Glomerular visceral epithelial cell (primary cell): ENCODE data around the gene GRK5.
"Not testable (repeated sequence)": the region's sequence is repeated elsewhere in the genome, so short reads cannot be mapped to it uniquely, and the experiment has no call there.

Experiments used
- DNase-seq: peaks from one replicate; pipeline ENCODE4 v3.0.0-alpha.2; 2016; ENCODE audit errors: extremely low spot score

Gene GRK5

DNA sequence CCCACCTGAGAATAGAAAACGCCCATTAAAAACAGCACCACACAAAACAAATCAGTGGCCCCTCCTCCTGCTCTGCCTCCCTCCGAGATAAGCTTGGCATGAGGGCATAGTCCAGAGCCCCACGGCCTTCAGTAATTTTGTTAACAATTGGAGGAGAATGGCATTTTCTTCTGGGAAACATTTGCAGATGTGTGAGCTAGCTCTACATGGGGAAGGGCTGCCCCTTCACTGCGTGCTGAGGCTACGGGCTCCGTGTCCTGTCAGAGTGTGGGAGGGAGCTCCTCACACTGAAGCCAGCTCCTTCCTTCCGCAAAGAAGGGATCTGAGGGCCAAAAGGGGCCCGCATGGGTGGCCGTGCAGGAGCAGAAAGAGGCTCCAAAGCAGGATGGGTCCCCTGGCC lies 15.2 kb downstream of the GRK5 start:
- no peak for DNase-seq

DNA sequence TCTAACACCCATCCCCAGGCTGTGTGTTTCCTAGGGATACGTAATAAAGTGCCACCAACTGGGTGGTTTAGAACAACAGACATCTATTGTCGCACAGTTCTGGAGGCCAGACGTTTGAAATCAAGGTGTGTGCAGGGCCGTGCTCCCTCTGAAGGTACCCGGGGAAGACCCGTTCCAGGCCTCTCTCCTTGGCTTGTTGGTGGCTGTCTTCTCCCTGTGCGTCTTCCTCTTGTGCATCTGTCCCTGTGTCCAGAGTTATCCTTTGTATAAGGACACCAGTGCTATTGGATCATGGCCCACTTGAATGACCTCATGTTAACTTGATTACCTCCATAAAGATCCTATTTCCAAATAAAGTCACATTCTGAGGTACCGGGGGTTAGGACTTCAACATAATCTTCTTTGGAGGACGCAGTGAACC lies 15.6 kb downstream of the GRK5 start:
- no peak for DNase-seq

DNA sequence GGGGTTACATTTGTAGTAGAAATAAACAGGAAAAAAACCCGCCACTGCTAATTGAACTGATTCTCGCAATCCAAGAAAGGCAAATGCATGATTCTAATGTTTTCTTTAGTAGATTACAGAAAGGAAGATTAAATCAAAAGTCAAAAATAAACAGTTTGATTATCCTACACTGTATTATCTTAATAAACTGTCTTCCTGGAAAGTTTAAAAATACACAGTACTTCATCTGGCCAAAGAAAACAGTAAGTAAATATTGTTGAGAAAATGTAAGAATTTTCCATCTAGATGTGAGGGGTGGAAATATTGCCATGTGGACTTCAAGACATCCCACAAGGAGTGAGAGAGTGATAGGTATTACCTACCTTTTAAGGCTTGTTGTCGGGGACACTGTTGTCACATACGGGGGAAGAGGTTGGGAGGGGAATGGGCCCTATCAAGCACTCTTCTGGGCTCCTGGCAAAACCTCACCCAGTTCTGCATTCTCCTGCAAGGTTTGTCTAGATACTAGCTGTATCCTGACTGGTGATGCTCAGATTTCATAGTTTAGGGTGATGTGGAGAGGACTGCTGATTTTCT lies 17.8 kb downstream of the GRK5 start:
- DNase-seq: no peak

DNA sequence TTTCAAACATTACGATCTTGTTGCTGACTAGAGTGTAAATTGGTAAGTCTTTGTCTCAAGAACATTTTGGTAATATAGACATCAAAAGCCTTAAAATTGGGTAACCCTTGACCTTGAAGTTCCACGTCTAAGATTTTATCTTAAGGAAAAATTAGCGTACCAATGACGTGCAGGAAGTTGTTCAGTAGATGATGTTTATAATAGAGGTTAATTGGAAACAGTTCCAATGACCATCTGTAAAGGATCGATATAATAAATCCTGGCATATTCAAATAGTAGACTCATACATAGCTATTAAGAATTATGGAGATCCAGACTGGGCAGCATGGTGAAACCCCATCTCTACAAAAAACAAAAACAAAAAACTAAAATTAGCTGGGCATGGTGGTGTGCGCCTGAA lies 20.5 kb downstream of the GRK5 start:
- DNase-seq: no peak

DNA sequence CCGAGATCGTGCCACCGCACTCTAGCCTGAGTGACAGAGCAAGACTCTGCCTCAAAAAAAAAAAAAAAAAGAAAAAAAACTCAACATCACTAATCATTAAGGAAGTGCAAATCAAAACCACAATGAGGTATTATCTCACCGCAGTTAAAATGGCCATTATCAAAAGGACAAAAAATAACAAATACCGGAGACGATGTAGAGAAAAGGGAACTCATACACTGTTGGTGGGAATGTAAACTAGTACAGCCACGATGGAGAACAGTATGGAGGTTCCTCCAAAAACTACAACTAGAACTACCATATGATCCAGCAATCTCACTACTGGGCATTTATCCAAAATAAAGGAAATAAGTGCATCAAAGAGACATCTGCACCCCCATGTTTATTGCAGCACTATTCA lies 24.3 kb downstream of the GRK5 start:
- DNase-seq: no peak

DNA sequence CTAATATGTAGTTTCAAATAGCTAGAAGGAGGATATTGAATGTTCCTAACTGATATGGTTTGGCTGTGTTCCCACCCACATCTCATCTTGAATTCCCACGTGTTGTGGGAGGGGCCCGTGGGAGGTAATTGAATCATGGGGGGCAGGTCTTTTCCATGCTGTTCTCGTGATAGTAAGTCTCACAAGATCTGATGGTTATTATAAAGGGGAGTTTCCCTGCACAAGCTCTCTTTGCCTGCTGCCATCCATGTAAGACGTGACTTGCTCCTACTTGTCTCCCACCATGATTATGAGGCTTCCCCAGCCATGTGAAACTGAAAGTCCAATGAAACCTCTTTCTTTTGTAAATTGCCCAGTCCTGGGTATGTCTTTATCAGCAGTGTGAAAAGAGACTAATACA lies 25.1 kb downstream of the GRK5 start:
- not testable (repeated sequence) for DNase-seq

DNA sequence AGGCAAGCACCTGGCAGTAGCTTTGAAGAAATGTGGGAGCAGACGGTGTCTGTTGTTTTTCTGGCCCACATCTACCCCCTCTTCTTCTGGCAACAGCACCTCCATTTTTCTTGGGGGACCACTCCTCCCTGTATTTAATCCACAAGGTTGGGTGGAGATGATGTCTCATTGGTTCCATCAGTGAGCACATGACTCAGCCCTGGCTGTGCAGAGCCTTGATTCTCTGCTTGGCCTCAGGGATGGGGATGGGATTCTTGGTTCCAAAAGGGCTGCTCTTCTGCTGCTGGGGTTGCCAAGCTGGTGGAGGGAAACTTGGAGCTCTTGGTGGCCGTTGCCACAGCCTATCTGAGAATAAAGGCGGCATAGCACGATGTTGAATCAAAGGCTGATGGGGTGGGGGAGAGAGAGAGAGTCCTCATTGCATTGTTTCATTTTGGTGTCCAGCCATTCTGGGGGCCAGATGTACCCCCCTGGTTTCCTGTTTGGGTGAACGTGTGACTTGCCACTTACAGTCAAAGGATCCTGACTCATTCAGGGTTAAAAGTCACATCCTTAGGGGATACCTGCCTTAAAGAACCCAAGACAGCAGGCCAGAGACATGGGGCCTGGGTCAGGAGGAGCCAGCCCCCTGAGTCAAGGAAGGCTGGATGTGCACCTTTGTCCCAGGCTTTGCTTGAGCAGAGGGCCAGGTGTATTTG lies 25.9 kb downstream of the GRK5 start:
- no peak for DNase-seq

DNA sequence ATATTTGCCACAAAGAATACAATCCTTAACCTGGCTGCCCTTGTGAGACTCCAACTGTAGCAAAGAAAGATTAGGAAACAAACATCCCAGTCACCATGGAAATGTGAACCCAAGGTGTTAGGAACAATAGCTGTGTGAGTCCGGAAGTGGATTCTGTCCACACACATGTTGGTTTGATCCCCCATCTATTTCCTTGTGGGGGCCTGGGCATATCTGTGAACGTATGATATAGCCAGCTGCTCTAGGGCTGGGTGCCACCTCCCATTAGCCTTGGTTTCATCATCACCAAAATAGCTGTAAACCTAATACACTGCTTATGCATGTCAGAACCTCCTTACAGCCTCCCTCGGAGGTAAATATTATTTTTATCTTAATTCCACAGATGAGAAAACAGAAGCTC lies 26.4 kb downstream of the GRK5 start:
- no peak for DNase-seq

DNA sequence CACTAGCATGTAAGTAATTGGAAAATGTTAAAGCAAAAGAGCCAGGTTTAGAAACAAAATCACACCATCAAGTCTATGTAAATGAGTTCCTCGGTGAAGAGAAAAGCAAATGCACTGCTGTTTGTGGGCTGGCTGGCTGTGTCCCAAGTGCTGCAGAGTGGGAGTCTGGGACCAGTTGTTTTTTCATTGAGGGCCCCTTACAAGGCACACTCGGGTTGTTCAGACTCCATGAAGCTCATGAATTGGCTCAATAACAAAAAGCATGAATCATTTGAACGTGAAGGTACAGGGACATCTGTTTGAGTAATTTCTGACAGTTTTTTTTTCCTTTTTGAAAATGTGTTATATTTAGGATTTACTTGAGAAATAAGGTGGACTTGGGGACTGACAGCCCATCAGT lies 28.0 kb downstream of the GRK5 start:
- DNase-seq: peak; percentile 6

DNA sequence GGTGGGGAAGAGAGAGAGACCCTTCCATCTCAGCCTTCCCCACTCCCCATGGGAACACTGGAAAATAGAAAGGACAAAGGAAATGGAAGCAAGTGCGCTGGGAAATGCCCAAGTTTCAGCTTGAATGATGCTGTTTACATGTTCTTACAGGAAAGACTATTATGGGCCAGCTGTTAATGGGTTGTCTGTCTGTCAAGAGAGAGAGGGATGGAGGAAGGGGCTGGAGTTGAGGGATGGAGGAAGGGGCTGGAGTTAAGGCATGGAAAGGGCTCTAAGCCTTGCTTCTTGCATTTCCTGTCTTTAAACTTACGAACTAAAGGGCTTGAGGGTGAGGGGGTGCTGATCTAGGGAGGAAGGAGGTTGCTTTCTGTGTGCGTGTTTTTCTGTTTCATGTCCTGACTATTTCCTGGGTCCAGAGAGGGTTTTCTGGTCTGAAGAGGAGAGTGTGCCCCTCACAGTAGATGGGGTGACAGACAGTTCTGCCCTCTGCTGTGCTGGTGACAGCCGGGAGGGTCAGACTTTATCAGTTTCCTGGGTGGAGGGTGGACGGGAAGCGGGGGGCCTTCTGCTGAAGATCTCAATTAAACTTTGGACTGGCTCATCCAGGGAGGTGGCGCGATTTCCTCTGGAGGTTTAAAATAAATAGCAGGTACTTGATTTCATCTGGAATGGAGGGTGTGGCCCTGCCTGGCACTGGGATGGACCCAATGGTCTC lies 30.5 kb downstream of the GRK5 start:
- no peak for DNase-seq

DNA sequence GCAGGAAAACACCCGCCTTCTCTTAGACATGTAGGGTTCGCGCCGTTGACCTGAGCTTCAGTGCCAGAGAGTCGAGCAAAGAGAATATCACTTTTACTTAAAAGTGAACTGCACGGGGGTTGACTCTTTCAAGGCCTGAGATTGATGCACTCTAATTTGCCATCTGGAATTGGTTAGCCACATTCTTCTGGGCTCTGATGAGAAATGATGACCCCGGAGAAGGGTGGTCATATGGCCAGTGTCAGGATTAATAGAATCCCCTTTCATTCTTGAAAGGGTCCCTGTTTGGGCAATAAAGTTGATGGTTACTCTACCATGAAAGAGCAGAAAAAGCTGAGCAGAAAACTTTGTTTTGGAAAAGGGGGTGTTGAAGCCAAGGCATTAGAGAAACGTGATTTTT lies 31.2 kb downstream of the GRK5 start:
- DNase-seq: no peak

DNA sequence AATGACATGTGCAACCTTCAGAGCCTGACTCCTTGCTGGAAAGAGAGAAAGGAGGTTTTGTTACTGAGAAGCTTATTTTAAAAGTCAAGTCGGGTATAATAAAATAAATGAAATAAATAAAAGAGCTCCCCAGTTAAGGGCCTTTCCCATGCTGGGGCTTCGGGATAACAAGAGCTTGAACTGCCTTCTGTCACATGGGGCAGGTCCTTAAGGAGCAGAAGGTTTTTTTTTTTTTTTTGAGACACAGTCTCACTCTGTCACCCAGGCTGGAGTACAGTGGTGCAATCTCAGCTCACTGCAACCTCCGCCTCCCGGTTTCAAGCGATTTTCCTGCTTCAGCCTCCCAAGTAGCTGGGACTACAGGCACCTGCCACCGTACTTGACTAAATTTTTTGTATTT lies 31.6 kb downstream of the GRK5 start:
- not testable (repeated sequence) for DNase-seq

DNA sequence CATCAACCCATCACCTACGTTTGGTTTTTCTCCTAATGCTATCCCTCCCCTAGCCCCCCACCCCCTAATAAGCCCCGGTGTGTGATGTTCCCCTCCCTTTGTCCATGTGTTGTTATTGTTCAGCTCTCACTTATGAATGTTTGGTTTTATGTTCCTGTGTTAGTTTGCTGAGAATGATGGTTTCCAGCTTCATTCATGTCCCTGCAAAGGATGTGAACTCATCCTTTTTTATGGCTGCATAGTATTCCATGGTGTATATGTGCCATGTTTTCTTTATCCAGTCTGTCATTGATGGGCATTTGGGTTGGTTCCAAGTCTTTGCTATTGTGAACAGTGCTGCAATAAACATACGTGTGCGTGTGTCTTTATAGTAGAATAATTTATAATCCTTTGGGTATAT lies 32.3 kb downstream of the GRK5 start:
- not testable (repeated sequence) for DNase-seq

DNA sequence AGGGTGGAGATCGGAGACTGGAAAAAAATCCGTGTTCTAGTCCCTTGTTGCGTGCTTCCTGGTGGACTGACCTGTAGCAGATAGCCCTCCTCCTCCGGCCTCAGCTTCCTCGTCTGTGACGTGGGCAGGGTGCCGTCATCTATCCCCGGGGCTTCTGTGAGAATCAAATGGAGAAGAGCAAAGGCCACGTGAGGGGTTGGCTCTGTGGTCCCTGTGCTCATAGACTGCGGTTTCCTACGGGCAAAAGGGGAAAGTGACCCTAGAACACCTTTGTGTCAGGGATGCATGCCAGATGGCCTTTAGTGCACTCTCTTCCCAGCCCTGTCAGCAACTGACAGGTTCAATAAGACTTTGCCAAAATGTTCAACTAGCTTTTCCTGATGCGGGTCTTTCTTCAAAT lies 33.7 kb downstream of the GRK5 start:
- DNase-seq: no peak

DNA sequence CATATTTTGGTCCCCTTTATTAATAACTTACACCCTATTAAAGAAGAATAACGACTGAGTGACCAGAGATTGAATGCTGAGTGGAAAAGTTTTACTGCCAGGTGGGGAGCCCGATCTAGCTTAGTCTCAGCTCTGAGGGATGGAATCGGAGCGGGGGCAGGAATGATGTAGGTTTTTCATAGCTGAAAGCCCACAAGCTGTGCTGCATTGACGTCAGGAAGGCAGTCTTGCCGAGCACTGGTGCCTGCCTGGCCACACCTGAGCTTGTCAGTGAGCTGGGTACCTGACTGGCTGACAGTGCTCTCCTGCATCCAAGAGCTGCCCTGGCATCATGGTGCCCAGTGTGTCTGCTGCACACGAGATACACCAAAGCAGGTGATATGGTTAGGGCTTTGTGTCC lies 34.8 kb downstream of the GRK5 start:
- no peak for DNase-seq

DNA sequence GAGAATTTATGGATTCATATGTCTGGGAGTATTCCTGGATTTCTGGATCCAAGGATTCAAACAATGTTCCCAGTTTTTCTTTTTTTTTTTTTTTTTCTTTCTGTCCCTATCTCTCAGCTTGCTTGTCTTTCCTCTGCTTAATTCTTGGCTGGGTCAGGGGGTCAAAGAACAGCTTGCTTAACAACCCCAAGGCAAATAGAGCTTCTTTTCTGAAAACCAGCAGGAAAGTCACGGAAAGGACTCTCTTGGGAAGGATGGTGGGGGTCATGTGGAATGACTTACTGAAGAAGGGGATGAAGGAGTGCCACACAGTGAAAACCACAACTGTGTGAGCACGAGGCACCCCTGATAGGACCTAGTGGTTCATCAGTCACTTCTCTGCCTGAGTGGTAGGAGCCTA lies 36.1 kb downstream of the GRK5 start:
- no peak for DNase-seq

DNA sequence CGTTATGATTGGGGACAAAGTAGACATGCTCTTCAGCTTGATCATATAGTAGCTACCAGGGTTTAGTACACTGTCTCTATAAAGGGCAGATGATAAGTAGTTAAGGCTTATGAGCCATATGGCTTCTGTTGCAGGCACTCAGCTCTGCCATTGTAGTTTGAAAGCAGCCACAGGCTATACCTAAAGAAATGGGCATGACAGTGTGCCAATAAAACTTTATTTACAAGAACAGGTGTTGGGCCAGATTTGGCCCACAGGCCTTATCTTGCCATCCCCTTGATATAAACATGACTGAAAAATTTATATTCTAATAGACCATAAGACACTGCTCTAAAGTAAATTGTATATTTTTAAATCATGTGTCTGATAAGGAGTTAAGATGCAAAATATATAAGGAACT lies 36.6 kb downstream of the GRK5 start:
- DNase-seq: no peak

DNA sequence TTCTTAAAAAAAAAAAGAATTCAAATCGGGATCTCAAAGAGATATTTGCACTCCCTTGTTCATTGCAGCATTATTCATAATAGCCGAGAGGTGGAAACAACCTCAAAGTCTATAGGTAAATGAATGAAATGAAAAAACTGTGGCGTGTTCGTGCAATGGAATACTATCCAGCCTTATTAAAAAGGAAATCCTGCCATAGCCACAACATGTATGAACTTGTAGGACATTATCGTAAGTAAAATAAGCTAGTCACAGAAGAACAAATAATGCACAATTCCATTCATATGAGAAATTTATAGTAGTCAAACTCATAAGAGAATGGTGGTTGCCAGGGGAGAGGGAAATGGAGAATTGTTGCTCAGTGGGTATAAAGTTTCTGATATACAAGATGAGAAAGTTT lies 37.9 kb downstream of the GRK5 start:
- DNase-seq: no peak

DNA sequence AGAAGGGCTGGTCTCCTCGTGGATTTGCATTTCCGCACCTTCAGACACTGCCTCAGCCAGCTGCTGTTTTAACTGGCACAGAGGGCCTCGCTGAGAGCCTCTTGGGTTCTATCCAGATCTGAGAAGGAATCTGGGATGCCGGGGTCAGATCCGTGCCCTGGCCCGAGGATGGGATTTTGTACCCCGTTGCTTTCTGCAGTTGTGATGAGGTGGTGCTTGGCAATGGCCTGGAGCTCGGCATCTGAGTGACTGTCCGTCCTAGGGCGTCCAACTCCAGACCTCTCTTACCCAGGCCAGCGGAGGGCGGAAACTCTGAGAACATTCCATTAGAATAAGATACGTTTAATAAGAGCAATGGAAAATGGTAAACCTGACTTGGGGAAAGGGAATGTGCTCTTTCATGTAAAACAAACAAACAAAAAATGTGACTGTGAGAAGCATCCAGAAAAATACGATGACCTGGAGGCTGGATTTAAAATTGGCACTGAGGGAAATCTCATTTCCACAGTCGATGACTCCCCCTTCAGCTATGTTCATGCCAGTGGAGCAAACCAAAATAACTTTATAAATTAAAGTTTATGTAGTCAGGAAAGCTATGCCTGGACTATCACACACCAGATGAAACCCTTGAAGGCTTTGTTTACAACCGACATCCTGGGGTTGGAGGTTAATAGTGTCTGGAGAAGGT lies 39.6 kb downstream of the GRK5 start:
- DNase-seq: no peak

DNA sequence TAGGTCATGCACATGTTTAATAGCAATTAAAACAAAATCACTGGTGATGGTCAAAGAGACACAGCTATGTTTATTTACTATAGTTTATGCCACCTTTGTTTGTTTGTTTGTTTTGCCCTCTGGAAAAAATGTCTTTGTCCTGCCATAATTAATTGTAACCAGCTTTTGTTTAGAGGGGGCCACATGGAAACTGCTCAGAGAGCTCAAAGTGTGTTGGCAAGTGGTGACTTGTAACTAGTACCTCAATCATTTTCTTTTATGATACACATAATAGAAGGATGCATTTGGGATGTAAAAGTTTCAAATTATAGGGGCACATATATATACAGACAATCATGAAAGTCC lies 40.2 kb downstream of the GRK5 start:
- DNase-seq: no peak

DNA sequence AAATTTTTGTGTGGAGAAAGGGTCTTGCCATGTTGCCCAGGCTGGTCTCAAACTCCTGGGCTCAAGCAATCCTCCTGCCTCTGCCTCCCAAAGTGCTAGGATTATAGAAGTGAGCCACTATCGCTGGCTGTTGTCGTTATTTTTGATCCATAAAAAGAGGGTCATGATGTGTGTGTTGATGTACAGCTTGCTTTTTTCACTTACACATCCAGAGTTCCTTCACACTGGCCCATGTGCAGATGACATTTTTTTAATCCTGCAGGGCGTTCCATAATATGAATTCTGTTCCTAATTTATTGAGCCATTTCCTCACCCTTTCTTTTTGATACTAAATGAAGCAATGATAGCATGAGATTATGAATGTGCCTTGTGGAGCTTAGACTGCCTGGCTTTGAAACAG lies 40.8 kb downstream of the GRK5 start:
- no peak for DNase-seq

DNA sequence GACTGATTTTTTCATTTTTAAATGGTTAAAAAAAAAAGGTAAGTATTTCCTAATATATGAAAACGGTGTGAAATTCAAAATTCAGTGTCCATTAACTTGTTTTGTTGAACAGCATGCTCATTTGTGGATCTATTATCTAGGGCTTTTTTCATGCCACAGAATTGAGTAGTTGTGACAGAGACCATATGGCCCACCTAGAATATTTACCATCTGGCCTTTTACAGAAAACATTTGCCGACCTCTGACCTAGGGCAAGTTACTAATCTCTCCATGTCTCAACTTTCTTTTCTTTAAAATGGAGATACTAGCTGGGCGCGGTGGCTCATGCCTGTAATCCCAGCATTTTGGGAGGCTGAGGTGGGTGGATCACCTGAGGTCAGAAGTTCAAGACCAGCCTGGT lies 41.3 kb downstream of the GRK5 start:
- no peak for DNase-seq
